Vagina (tissue), 2 donors: Measurements from ENCODE around the gene EYS. TPM values are rescaled to one million over a fixed set of nuclear protein-coding genes. Genes with fewer than 3 reads are reported as not detected.

Experiments used
- DNase-seq, 2 donors: peaks; one replicate each; pipeline ENCODE4 v3.0.0-alpha.2; 2017; ENCODE audit errors: extremely low spot score in 2 of 2
- H3K27ac ChIP-seq: fragments of 200-600 bp; sonication (generic); one replicate; pipeline ENCODE4 v1.5.1; 2019
- H3K27me3 ChIP-seq: fragments of 200-600 bp; sonication (generic); one replicate; pipeline ENCODE4 v1.5.1; 2019
- H3K36me3 ChIP-seq, 2 donors: fragments of 200-600 bp; sonication (generic); one replicate each; pipeline ENCODE4 v1.5.1; 2017 to 2019
- H3K4me1 ChIP-seq: fragments of 200-600 bp; sonication (generic); one replicate; pipeline ENCODE4 v1.5.1; 2019
- H3K4me3 ChIP-seq, 2 donors: fragments of 200-600 bp; sonication (generic); 1 replicate in 1 of 2; 2 replicates in 1 of 2; pipeline ENCODE4 v1.5.1; 2016 to 2019
- H3K9me3 ChIP-seq: fragments of 200-600 bp; sonication (generic); one replicate; pipeline ENCODE4 v1.5.1; 2019
- POLR2A ChIP-seq, 2 donors: fragments of 450-650 bp; IDR thresholded peaks; one replicate each; pipeline ENCODE4 v1.6.1; 2017; ENCODE audit warnings: antibody characterized with exemption in 2 of 2, mild to moderate bottlenecking in 2 of 2, moderate library complexity in 2 of 2
- POLR2AphosphoS5 ChIP-seq, 2 donors: sonication (generic); formaldehyde crosslinking; IDR thresholded peaks; one replicate each; pipeline ENCODE4 v1.9.0; 2017; ENCODE audit warnings: antibody characterized with exemption in 2 of 2, mild to moderate bottlenecking in 2 of 2, low read depth in 1 of 2; ENCODE audit not compliant: insufficient read depth in 1 of 2
- intact Hi-C: fragments of 100-400 bp; cut with DNase I; formaldehyde crosslinking; loops from one replicate; pipeline ENCODE4 v1.15.1; 2023
- total RNA-seq: library from RNA; depleted of rRNA; stranded (reverse); fragments of >200 nt; gene quantifications from one replicate; pipeline ENCODE4 v1.2.3, GENCODE V29; 2016
- TF ChIP-seq, protein P1 (sequence below), 3 experiments: fragments of 450-650 bp in 2 of 3; fragments of 200-600 bp in 1 of 3; sonication (generic) in 1 of 3; IDR thresholded peaks; one replicate each; pipeline ENCODE4 v1.5.1; 2017 to 2019; ENCODE audit warnings: antibody characterized with exemption in 3 of 3, mild to moderate bottlenecking in 2 of 3, moderate library complexity in 2 of 3

EYS gene
- total RNA-seq, 1 donor from 2014 or later, result not detected

DNA sequence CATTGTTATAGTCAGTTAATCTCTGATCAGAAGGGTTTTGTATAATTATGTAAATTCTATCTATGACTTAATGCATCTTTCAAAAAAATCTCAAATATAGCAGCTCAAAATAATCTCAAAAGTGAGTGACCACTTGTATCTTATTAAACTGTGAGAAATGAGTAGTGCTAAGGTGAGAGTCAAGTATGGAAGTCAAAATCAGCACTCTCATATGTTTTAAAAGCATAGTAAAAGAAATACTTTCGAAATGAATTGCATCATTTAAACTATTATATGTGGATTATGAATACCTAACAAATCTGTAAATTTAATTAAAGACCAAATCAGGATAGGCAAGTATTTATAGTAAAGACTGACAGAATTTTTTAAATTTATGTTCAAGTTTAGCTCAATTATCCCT is 1425.9 kb downstream of the EYS start:
- H3K4me3 ChIP-seq, result no peak overlapping the region
- no peak overlapping the region for H3K27ac ChIP-seq
- DNase-seq, result no peak
- H3K4me1 ChIP-seq, result no peaks in the 10 kb centered on the region
- H3K9me3 ChIP-seq, result no peaks in the 10 kb centered on the region
- intact Hi-C loops, result no loop called here
- no peaks in the 10 kb centered on the region for H3K36me3 ChIP-seq
- H3K27me3 ChIP-seq, result no peaks in the 10 kb centered on the region
- TF ChIP-seq, protein P1, sequence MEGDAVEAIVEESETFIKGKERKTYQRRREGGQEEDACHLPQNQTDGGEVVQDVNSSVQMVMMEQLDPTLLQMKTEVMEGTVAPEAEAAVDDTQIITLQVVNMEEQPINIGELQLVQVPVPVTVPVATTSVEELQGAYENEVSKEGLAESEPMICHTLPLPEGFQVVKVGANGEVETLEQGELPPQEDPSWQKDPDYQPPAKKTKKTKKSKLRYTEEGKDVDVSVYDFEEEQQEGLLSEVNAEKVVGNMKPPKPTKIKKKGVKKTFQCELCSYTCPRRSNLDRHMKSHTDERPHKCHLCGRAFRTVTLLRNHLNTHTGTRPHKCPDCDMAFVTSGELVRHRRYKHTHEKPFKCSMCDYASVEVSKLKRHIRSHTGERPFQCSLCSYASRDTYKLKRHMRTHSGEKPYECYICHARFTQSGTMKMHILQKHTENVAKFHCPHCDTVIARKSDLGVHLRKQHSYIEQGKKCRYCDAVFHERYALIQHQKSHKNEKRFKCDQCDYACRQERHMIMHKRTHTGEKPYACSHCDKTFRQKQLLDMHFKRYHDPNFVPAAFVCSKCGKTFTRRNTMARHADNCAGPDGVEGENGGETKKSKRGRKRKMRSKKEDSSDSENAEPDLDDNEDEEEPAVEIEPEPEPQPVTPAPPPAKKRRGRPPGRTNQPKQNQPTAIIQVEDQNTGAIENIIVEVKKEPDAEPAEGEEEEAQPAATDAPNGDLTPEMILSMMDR (IDR thresholded peaks at IDR 0.05), result no peak
- TF ChIP-seq POLR2AphosphoS5 (IDR thresholded peaks at IDR 0.05; ENCODE audit: insufficient read depth in 1 of 2, low read depth in 1 of 2) (no peak), POLR2A (IDR thresholded peaks at IDR 0.05) (no peak)

DNA sequence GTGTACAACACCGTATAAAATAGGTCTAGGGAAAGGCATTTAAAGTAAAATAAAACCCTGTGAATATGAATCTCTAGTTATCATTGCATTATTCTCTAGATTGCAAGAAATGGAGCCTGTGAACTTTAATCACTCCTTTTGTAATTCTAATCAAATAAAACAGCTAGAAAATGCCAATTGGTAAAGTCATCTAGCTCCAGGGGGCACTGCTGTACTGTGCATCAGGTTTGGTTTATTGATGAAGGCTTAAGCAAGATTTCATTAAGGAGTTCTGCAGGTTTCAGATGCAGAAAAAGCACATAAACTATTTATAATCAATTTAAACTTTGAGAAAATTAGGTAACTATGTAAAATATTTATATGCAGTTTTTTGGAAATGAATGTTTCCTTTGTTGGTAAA is 1426.5 kb downstream of the EYS start:
- DNase-seq, result no peak
- intact Hi-C loops, result no loop called here
- H3K9me3 ChIP-seq, result no peaks in the 10 kb centered on the region
- H3K27ac ChIP-seq, result no peak overlapping the region
- no peaks in the 10 kb centered on the region for H3K4me1 ChIP-seq
- TF ChIP-seq, protein P1 (IDR thresholded peaks at IDR 0.05), result no peak
- TF ChIP-seq POLR2A (IDR thresholded peaks at IDR 0.05) (no peak), POLR2AphosphoS5 (IDR thresholded peaks at IDR 0.05; ENCODE audit: insufficient read depth in 1 of 2, low read depth in 1 of 2) (no peak)
- no peak overlapping the region for H3K4me3 ChIP-seq
- H3K36me3 ChIP-seq, result no peaks in the 10 kb centered on the region
- no peaks in the 10 kb centered on the region for H3K27me3 ChIP-seq

DNA sequence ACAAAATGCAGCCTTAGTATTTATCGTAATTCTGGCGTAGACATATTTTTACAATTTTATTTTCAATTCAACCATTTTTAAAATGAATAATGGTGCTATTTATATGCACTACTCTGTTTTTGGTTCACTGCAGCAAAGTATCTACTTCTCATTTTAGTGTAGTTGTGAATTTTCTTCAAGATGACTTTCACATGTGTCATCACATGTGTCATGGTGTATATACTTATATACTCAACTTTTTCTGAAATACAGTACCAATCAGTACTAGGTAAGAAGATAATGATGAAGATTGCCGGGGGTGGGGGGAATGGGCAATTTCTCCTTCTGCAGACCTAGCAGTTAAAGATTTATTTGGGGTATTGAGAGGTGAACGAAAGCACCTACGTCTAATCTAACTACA is 1436.9 kb downstream of the EYS start:
- Histone ChIP-seq H3K4me3 (no peak overlapping the region), H3K36me3 (no peaks in the 10 kb centered on the region), H3K27me3 (no peaks in the 10 kb centered on the region), H3K9me3 (no peaks in the 10 kb centered on the region), H3K4me1 (no peaks in the 10 kb centered on the region), H3K27ac (no peak overlapping the region)
- TF ChIP-seq POLR2AphosphoS5 (IDR thresholded peaks at IDR 0.05; ENCODE audit: insufficient read depth in 1 of 2, low read depth in 1 of 2), result no peak
- TF ChIP-seq POLR2A (IDR thresholded peaks at IDR 0.05), result no peak
- TF ChIP-seq, protein P1 (IDR thresholded peaks at IDR 0.05), result no peak
- intact Hi-C loops, result no loop called here
- DNase-seq, result no peak

- intact Hi-C loops, result no loop called here
- Histone ChIP-seq H3K27ac (no peak overlapping the region), H3K4me1 (no peaks in the 10 kb centered on the region), H3K4me3 (no peak overlapping the region), H3K36me3 (no peaks in the 10 kb centered on the region), H3K9me3 (no peaks in the 10 kb centered on the region), H3K27me3 (no peaks in the 10 kb centered on the region)
- no peak for DNase-seq
- no peak for TF ChIP-seq POLR2A (IDR thresholded peaks at IDR 0.05)
- TF ChIP-seq, protein P1 (IDR thresholded peaks at IDR 0.05), result no peak
- TF ChIP-seq POLR2AphosphoS5 (IDR thresholded peaks at IDR 0.05; ENCODE audit: insufficient read depth in 1 of 2, low read depth in 1 of 2), result no peak
Measured at GRCh38 chr6:64266351-64266821, 1440.6 kb downstream of the EYS start.

DNA sequence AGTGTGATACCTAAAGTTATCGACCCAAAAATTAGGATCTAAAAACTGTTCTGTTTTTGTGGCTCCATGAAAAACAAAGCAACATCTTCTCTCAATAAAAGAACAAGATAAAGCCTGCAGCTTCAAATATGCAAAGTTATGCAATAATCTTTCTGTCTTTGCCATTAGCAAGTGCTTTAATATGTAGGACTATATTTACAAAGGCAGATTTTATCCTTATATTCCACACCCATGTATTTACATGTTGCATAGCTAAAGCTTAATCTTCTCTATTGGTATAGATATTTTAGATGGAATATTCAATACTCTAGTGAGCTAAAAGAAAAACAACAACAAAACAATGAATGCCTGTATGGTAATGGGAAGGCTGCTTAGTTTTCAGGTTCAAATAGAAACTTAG is 1443.2 kb downstream of the EYS start:
- Histone ChIP-seq H3K4me3 (no peak overlapping the region), H3K4me1 (no peaks in the 10 kb centered on the region), H3K27me3 (no peaks in the 10 kb centered on the region), H3K27ac (no peak overlapping the region), H3K36me3 (no peaks in the 10 kb centered on the region), H3K9me3 (no peaks in the 10 kb centered on the region)
- no peak for DNase-seq
- TF ChIP-seq POLR2A (IDR thresholded peaks at IDR 0.05), result no peak
- intact Hi-C loops, result no loop called here
